Right atrium auricular region (tissue), 2 donors: ENCODE data around the gene CCNJL. TPM values are rescaled to one million over a fixed set of nuclear protein-coding genes. Genes with fewer than 3 reads are reported as not detected.

Experiments used
- DNase-seq: peaks from one replicate; pipeline ENCODE4 v3.0.0-alpha.2; 2019; ENCODE audit warnings: low spot score
- H3K27ac ChIP-seq, 2 donors: fragments of 200-600 bp; sonication (generic); 1 replicate in 1 of 2; 2 replicates in 1 of 2; pipeline ENCODE4 v1.5.1; 2016 to 2019
- H3K27me3 ChIP-seq, 2 donors: fragments of 200-600 bp; sonication (generic); one replicate each; pipeline versions ENCODE4 v1.5.1 to v1.6.0; 2017 to 2019
- H3K36me3 ChIP-seq: fragments of 200-600 bp; sonication (generic); one replicate; pipeline ENCODE4 v1.5.1; 2016
- H3K4me1 ChIP-seq, 2 donors: fragments of 200-600 bp; sonication (generic); one replicate each; pipeline versions ENCODE4 v1.5.1 to v1.6.0; 2017 to 2019
- H3K4me3 ChIP-seq, 2 donors: fragments of 200-600 bp; sonication (generic); 1 replicate in 1 of 2; 2 replicates in 1 of 2; pipeline ENCODE4 v1.5.1; 2017 to 2019; ENCODE audit warnings: mild to moderate bottlenecking in 1 of 2, moderate library complexity in 1 of 2
- H3K9me3 ChIP-seq, 2 donors: fragments of 200-600 bp; sonication (generic); one replicate each; pipeline ENCODE4 v1.5.1; 2019
- total RNA-seq, 2 donors: library from RNA; depleted of rRNA; stranded (reverse); fragments of >200 nt; gene quantifications; one replicate each; pipeline ENCODE4 v1.1.0, GENCODE V29; 2016
- TF ChIP-seq, protein P1 (sequence below), 2 donors: fragments of 200-600 bp; sonication (generic); IDR thresholded peaks; one replicate each; pipeline ENCODE4 v1.5.1; 2019; ENCODE audit warnings: antibody characterized with exemption in 2 of 2

The CCNJL gene
- total RNA-seq, 2 donors from 2014 or later, result 2.7 to 5.5 TPM

- no peaks in the 10 kb centered on the region for H3K36me3 ChIP-seq
- TF ChIP-seq, protein P1, sequence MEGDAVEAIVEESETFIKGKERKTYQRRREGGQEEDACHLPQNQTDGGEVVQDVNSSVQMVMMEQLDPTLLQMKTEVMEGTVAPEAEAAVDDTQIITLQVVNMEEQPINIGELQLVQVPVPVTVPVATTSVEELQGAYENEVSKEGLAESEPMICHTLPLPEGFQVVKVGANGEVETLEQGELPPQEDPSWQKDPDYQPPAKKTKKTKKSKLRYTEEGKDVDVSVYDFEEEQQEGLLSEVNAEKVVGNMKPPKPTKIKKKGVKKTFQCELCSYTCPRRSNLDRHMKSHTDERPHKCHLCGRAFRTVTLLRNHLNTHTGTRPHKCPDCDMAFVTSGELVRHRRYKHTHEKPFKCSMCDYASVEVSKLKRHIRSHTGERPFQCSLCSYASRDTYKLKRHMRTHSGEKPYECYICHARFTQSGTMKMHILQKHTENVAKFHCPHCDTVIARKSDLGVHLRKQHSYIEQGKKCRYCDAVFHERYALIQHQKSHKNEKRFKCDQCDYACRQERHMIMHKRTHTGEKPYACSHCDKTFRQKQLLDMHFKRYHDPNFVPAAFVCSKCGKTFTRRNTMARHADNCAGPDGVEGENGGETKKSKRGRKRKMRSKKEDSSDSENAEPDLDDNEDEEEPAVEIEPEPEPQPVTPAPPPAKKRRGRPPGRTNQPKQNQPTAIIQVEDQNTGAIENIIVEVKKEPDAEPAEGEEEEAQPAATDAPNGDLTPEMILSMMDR (IDR thresholded peaks at IDR 0.05), result no peak
- H3K9me3 ChIP-seq, result no peaks in the 10 kb centered on the region
- peaks cover 0 to 5% of the 10 kb centered on the region in 2 donors for H3K4me1 ChIP-seq
- peak overlapping the region; percentile 77 to 83 for H3K27ac ChIP-seq
- H3K27me3 ChIP-seq, result no peaks in the 10 kb centered on the region
- no peak for DNase-seq
- H3K4me3 ChIP-seq, result peak overlapping the region; percentile 66 to 80
Observed at GRCh38 chr5:160312960-160313727, 780 bp upstream of the CCNJL start.

- Histone ChIP-seq H3K4me1 (peaks cover 0 to 5% of the 10 kb centered on the region in 2 donors), H3K9me3 (no peaks in the 10 kb centered on the region), H3K4me3 (peak overlapping the region; percentile 66 to 80), H3K36me3 (no peaks in the 10 kb centered on the region), H3K27me3 (no peaks in the 10 kb centered on the region), H3K27ac (peak overlapping the region; percentile 77 to 83)
- DNase-seq, result no peak
- TF ChIP-seq, protein P1 (IDR thresholded peaks at IDR 0.05), result no peak
Observed at GRCh38 chr5:160311491-160312133, 752 bp downstream of the CCNJL start.

DNA sequence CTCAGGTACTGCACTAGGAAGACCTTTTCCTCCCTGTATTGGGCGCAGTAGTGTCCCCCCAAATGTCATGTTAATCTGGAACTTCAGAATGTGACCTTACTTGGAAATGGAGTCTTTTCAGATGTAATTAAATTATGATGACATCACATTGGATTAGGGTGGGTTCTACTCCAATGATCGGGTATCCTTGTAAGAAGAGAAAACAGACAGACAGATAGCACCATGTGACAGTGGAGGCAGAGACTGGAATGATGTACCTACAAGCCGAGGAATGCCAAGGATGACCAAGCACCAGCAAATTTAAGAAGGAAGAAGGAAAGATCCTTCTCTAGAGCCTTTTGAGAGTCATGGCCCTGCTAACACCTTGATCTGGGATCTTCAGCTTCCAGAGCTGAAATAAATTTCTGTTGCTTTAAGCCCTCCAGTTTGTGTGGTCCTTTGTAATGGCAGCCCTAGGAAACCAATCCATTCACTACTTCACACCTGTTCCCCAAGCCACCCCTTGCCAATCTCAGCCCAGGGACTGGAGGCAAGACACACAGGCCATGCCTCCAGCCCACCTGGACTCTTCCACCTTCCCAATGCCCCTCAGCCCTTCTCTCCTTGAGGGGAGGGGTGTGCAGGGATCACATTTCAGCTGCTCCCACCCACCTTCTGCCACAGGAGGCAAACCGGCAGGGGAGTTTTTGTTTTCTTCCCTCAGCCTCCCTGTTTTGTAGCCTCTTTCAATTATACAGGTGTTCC, 1.6 kb downstream of the CCNJL start:
- peak overlapping the region in 1 of 2 donors; percentile 66 for H3K4me3 ChIP-seq
- H3K27ac ChIP-seq, result no peak overlapping the region
- H3K4me1 ChIP-seq, result peaks cover 0 to 5% of the 10 kb centered on the region in 2 donors

GRCh38 chr5:160310140-160310539, 2.2 kb downstream of the CCNJL start:
- Histone ChIP-seq H3K4me1 (peaks cover 0 to 5% of the 10 kb centered on the region in 2 donors), H3K4me3 (no peak overlapping the region), H3K9me3 (no peaks in the 10 kb centered on the region), H3K27ac (no peak overlapping the region), H3K27me3 (no peaks in the 10 kb centered on the region), H3K36me3 (no peaks in the 10 kb centered on the region)
- TF ChIP-seq, protein P1 (IDR thresholded peaks at IDR 0.05), result no peak
- DNase-seq, result no peak

More for the DNA sequence above, 1.6 kb downstream of the CCNJL start:
- H3K27me3 ChIP-seq, result no peaks in the 10 kb centered on the region
- H3K9me3 ChIP-seq, result no peaks in the 10 kb centered on the region
- no peaks in the 10 kb centered on the region for H3K36me3 ChIP-seq
- TF ChIP-seq, protein P1 (IDR thresholded peaks at IDR 0.05), result no peak
- DNase-seq, result no peak

DNA sequence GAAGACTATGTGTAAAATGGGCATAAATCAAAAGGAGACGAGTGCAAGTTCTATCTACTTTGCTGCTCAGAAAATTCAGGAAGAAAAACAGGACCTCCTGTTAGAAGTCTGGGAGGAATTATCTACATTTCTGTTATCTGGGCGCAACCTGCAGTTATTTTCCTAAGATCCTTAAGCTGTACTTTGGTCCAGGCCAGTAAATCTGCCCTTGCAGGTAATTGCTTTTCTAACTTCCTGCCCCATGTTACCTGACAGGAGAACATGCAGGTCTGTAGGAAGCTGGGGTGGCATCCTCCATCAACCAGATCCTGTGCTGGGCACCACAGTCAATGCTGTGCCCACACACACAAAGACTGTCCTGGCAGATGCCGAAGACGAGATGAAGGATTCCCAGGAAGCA, 5.7 kb downstream of the CCNJL start:
- Histone ChIP-seq H3K9me3 (no peaks in the 10 kb centered on the region), H3K4me3 (no peak overlapping the region), H3K4me1 (no peaks in the 10 kb centered on the region), H3K36me3 (no peaks in the 10 kb centered on the region), H3K27ac (no peak overlapping the region), H3K27me3 (no peaks in the 10 kb centered on the region)
- DNase-seq, result no peak
- TF ChIP-seq, protein P1 (IDR thresholded peaks at IDR 0.05), result no peak
